ENCODE measurements around the gene S100A7. TPM values are rescaled to one million over a fixed set of nuclear protein-coding genes. Genes with fewer than 3 reads are reported as not detected.

The S100A7 gene
- total and polyA plus RNA-seq, 2 of the 4 experiments (the other 2 are of a cell fraction): not detected

- Histone ChIP-seq H4K91ac (ENCODE audit: insufficient read depth, low read depth, low read length) (no peak overlapping the region), H3K14ac (replicated peaks; ENCODE audit: low read depth, low read length) (no peak overlapping the region), H3K56ac (ENCODE audit: extremely low read depth, insufficient read depth, low read length) (no peak overlapping the region), H3K4me1 (ENCODE audit: control insufficient read depth, insufficient read depth, low read length) (no peaks in the 10 kb centered on the region), H3K79me1 (ENCODE audit: low read depth in 1 of 2, low read length in 2 of 2) (no peaks in the 10 kb centered on the region), H3K4me3 (ENCODE audit: insufficient read depth, low read depth, low read length) (no peak overlapping the region), H3K27me3 (ENCODE audit: control insufficient read depth, insufficient read depth, low read length) (no peaks in the 10 kb centered on the region; the same call in 1 of the 2 replicates), H2AK9ac (replicated peaks; ENCODE audit: low read depth, low read length, poor library complexity) (no peak overlapping the region), H3K23ac (ENCODE audit: low read depth, low read length) (no peak overlapping the region), H3K27ac (ENCODE audit: insufficient read depth, low read length) (no peak overlapping the region), H3K4ac (ENCODE audit: low read depth, low read length) (no peak overlapping the region), H3K9me3 (ENCODE audit: control insufficient read depth, insufficient read depth, low read length) (no peaks in the 10 kb centered on the region), H2AFZ (replicated peaks; ENCODE audit: low read length, poor library complexity) (no peak overlapping the region), H4K8ac (ENCODE audit: low read depth in 2 of 2, low read length in 2 of 2) (no peak overlapping the region), H3K9me1 (ENCODE audit: insufficient read depth, low read length) (peaks cover 3% of the 10 kb centered on the region; the same call in 1 of the 2 replicates), H3K36me3 (ENCODE audit: control insufficient read depth, insufficient read depth, low read length) (no peaks in the 10 kb centered on the region), H2BK15ac (ENCODE audit: low read depth, low read length) (no peak overlapping the region), H4K5ac (ENCODE audit: low read depth, low read length) (no peak overlapping the region), H3K18ac (ENCODE audit: low read depth, low read length) (no peak overlapping the region), H2BK120ac (ENCODE audit: low read depth, low read length) (no peak overlapping the region), H4K20me1 (ENCODE audit: insufficient read depth, low read length) (no peaks in the 10 kb centered on the region), H2BK20ac (ENCODE audit: low read depth, low read length) (no peak overlapping the region), H2BK5ac (ENCODE audit: low read depth, low read length, poor library complexity, severe bottlenecking) (no peak overlapping the region), H3K4me2 (ENCODE audit: low read depth, low read length) (no peak overlapping the region), H3K9ac (ENCODE audit: low read depth, low read length) (no peak overlapping the region), H2AK5ac (ENCODE audit: low read depth, low read length) (no peak overlapping the region)
- no TSS peak for BruUV-seq (replicated peaks)
- ChIA-PET CTCF (interaction anchor here (1.0 kb wide), 1 partner anchor 10 kb away, joined by 3 read pairs; no protein-coding TSS in a partner anchor), POLR2A (ENCODE audit: unreplicated experiment) (no interaction called here)
- dilution Hi-C loops (cut with HindIII; ENCODE audit: low sequenced_read_pairs, unreplicated experiment) (no loop called here), intact Hi-C loops (cut with micrococcal nuclease) (no loop called here), in situ Hi-C loops (cut with MboI; ENCODE audit: low sequenced_read_pairs) (no loop called here)
- no peak for DNase-seq
- 38% methylated on average over 2 of the region's 11 CpGs; no CpG with 5 or more reads in 1 of the 2 experiments for WGBS, 2 experiments (ENCODE audit: extremely low coverage in 2 of 2, insufficient read length in 1 of 2)
- ATAC-seq (ENCODE audit: low read depth): no peak
- TF ChIP-seq USF2 (IDR thresholded peaks at IDR 0.05; ENCODE audit: low read depth, low read length) (no peak), RCOR1 (IDR thresholded peaks at IDR 0.05; ENCODE audit: insufficient replicate concordance, low read length) (no peak), MAFK (IDR thresholded peaks at IDR 0.05; ENCODE audit: low read depth, low read length) (no peak), RAD21 (IDR thresholded peaks at IDR 0.05; ENCODE audit: low read length) (no peak)
Observed at GRCh38 chr1:153434746-153435455, 25.6 kb downstream of the S100A7 start.

Data from IMR-90 (cell line).